NCI-H2029 treated with DMSO at 0.1 percent for 48 hours (cell line): Measurements from ENCODE around the gene KLK15.
A peak's percentile ranks its signal among the peaks of the same experiment; 100 is the strongest.

Experiments used
- DNase-seq: peaks from one replicate; lab custom pipeline; 2025; lab: John Stamatoyannopoulos, UW

Gene KLK15

GRCh38 chr19:50843701-50844221 is 10.4 kb upstream of the KLK15 start:
- DNase-seq, result no peak

DNA sequence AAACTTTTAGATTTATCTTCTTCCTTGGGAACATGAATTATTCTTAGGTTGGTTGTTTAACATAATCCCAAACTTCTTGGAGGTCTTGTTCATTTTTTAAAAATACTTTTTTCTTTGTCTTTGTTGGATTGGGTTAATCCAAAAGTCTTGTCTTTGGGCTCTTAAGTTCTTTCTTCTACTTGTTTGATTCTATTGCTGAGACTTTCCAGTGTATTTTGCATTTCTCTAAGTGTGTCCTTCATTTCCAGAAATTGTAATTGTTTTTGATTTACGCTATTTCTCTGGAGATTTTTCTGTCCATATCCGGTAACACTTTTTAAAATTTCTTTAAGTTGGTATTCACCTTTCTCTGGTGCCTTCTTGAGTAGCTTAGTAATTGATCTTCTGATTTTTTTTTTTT is 9.8 kb upstream of the KLK15 start:
- no peak for DNase-seq

DNA sequence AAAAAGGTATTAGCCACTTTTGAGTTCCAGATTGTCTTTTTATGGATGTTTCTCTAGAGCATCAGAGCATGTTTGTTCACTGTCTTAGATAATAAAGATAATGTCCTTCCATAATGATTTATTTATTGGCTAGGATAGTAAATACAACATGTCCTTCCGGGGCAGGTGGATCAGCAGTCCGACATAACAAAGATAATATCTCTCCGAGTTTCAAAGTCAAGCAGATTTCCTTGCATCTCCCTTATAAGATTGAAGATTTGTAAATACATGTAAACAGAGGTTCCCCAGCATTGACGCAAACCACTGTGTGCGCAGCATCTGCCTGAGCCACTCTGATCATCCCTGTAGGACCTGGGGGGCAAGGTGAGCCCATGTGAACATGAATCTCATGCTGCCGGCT is 8.8 kb upstream of the KLK15 start:
- no peak for DNase-seq

- no peak for DNase-seq
These were observed 6.6 kb upstream of the KLK15 start for GRCh38 chr19:50839712-50840655.

- DNase-seq, result no peak
These were observed 4.9 kb upstream of the KLK15 start for GRCh38 chr19:50838239-50838638.

- no peak for DNase-seq
These were observed 3.9 kb upstream of the KLK15 start for GRCh38 chr19:50837300-50837699.

DNA sequence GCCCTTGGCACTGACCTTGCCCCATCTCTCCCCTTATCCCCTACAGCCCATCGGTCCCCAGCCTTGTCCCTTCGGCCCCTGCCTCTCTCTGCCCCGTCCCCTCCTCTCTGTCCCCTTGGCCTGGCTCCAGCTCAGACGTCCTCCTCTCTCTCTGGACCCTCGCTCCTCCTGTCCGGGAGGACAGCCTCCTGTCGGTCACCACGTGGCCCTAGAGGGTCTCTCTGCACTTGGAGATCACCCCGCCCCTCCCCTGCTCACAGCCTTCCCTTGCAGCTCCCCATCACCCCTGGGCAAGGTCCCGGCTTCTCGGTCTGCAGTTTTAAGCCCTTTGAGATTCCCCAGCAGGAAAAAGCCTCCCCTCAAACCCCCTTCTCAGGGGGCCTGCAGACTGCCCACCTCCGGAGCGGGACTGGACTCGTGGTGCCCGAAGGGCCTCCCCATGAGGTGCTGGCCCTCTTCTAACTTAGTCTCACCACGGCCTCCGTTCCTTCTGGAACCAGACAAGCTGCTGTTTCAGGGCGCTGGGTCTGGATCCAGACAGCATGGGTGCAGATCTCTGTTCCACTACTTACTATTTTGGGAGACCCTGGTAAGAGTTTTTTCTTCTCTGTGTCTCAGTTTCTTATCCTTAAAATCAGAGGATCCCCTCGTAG is 3.3 kb upstream of the KLK15 start:
- DNase-seq, result no peak

DNA sequence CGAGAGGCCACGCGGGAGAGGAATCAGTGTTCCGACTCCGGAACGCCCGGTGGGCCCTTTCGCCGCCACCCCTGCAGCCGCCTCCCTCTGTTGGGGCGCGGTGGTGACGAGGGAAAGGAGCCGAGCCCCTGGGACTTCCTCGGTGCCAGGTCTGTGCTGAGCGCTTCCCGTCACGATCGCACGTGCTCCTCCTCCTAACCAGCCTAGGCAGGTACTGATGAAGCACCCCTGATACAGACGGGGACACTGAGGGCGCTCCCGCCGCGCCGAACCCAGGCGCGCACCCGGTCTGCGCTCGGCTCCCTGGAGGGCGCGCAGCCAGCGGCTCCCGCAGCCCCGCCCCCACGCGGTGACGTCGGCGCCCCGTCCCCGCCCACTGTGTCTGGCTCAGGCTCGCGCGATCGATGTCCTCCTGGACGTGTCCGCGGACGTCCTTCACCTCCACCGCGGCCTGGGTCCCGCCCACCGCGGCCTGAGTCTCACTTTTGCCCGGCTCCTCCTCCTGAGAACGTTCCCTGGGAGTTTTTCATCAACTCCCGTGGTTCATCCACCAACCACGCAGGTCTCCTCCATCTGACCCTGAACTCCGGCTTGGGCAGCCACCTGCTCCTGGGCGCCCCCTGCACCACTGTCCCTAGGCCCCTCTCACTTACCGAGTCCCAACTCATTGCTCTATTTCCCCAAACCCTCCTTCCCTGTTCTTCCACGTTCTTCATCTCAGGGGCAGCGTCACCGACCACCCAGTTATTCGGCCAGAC is 2.6 kb upstream of the KLK15 start:
- DNase-seq, result peak; percentile 9

DNA sequence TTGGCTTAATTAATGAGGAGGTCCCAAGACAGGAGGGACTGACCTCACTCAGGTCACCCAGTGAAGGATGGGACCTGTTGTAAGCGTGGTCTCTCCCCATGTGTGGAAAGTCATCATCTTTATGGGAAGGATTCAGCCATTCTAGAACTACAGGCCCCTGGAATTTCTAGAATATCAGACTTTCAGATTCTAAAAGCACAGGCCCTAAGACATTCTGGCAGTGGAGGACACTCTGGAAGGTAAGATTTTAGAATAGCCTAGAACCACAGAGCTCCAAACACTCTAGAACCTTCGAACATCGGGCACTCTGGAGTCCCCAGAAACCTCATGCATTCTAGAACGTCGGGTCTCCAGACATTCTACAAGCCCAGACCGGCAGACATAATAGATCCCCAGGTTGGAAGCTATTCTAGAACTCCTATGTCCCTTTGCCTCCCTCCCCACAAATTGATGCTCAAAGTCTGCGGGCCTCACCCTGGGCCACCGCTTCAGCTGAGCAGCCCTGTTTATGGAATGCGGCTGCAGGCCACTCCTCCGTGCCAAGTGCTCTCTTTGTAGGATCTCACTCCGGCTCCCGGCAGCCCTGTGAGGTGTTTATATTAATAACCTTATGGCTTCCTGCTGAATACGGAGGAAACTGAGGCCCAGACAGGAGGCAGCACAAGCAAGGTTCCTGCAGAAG is 1.9 kb upstream of the KLK15 start:
- DNase-seq, result no peak

GRCh38 chr19:50833802-50834167 is 411 bp upstream of the KLK15 start:
- DNase-seq, result no peak

DNA sequence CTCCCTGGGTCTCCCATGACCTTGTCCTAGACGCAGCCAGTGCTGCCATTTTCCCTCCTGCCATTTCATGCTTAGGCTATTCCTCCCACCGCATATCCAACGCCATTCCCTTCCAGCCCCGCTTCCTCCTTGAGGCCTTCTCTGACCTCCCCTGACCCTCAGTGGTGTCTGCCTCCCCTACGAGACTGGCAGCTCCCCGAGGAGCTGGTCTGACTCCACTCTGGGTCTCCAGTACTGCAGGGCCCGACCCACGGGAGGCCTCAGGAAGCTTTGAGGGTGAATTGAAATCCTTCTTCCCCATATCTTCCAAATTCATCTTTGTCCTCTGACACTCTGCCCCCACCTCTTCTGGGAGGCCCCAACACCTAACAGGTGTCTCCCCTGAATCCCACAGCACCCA is 708 bp downstream of the KLK15 start:
- DNase-seq, result no peak

GRCh38 chr19:50831026-50831396 is 2.4 kb downstream of the KLK15 start:
- DNase-seq, result no peak

DNA sequence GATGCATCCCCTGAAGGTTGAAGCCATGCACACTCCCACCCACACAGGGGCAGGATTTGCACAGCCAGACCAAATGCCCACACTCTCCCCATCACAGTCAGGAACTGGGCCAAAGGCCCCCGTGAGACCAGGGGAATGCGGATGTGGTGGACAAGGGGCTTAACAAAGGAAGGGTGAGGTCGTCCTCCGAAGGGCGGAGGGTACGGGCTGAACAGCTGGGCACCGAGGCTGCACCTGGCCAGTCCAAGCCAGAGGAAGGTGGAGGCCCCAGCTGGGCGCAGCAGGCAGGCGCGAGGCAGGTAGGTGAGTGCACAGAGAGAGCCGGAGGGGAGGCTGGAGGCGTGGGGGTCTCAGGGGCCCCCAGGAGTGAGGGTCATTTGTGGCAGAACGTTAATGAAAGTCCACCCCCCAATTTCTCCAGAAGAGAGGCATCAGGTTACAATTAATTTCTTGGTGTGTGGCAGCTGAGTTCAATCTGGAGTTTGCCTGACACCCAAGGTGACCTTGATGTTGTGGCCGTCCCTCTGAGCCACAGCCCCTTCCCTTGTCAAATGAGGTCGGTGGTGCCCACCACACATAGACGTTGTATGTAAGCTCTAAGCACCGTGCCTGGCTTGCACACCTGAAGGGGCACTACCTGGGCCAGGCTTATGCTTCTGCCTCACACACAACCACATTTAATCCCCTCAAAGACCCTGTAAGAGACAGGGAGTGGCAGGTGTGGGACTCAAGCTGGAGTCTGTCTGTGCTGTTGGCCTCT is 2.9 kb downstream of the KLK15 start:
- DNase-seq, result no peak

GRCh38 chr19:50829801-50830200 is 3.6 kb downstream of the KLK15 start:
- DNase-seq, result no peak

DNA sequence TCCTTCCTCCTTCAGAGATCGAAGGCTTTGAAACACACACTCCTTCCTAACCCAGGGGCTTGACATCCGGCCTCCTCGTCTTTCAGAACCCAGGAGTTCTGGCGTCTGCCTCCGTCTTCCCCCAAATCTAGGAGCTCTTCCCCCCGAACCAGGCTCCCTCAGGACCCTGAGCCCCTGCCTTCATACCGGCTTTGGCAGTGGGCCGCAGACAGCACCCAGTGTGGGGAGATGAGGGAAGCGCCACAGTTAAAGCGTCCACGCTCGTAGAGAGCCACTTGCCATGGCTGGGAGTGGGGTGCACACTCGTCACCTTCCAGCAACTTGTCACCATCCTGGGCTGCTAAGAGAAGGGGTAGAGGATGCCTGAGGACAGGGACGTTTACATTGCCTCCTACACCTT is 5.9 kb downstream of the KLK15 start:
- DNase-seq, result no peak

GRCh38 chr19:50826492-50827240 is 6.7 kb downstream of the KLK15 start:
- DNase-seq, result no peak

DNA sequence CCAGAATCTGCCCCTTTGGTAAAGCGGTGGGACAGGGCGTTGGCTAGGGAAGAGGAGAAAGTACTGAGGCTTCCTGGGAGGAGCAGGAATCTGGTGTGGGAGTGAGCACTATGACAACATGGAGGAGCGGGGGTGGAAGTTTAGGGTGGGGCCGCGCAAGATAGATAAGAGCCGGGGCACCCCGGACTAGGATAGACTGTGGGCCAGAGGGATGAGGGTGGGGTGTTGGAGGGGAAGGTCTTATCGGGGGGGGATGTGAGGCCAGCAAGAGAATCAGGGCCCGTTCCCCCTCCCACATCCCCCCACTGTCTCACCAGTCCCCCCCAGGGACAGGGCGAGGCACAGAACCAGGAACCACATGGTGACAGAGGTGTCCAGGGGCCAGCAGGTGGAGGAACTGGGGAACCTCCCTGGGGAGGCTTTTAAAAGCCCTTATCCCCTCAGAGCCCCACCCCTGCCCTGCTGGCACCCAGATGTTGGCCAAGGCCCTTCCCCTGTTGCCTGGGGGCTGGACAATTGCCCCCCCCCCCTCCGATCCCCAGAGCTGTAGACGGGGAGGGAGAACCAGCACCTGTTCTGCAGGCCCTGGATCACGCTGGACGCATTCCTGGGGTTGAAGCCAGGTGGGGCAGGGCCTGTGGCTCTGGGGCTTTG is 9.9 kb downstream of the KLK15 start, which contains the start of gene KLK1:
TSS of gene KLK1 (minus strand) at position 399 of the 654 bp plus-strand sequence. CDS start at position 360, 39 bp downstream.
- no peak for DNase-seq

- no peak for DNase-seq
These were observed 10.6 kb downstream of the KLK15 start for GRCh38 chr19:50822661-50823208.

DNA sequence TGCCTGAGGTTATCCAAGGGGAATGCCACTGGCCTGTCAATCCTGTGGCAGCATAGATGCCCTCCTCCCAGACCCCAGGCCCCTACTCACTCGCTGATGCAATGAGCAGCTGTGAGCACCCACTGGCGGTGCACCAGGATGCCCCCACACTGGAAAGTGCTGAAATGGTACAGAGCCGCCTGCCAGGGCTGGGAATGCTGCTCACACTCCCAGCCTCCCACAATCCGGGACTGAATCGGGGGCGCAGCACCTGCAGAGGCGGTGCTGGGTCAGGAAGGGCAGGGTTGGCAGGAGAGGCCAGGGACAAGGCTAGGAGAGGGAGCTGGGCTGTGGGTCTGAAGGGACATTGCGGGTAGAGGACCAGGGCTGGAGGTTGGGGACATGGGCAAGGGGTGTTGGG is 11.8 kb downstream of the KLK15 start:
- no peak for DNase-seq

- no peak for DNase-seq
These were observed 12.1 kb downstream of the KLK15 start for GRCh38 chr19:50821248-50821612.
